K562 (cell line): ENCODE results near the gene AVPR1B.

Experiments used
- SMARCC2 ChIP-seq: fragments of 450-650 bp; IDR thresholded peaks from 2 replicates; pipeline ENCODE4 v1.6.1; 2017; ENCODE audit warnings: antibody characterized with exemption, moderate library complexity, mild to moderate bottlenecking, low read depth
- ZNF431 ChIP-seq: sonication (generic); formaldehyde crosslinking; IDR thresholded peaks from 2 replicates; pipeline ENCODE4 v1.8.0; 2022; ENCODE audit warnings: mild to moderate bottlenecking, missing genetic modification reagents
- TF ChIP-seq, protein P1 (sequence below), 3 experiments: IDR thresholded peaks in 2 of 3; conservative IDR thresholded peaks in 1 of 3; 2 replicates each; pipeline ENCODE4 v1.5.1; 2011 to 2012; ENCODE audit warnings: low read length in 3 of 3, mild to moderate bottlenecking in 3 of 3, control low read depth in 2 of 3, improper control_type of control experiment in 1 of 3, inconsistent platforms in 1 of 3, low read depth in 1 of 3, mixed read lengths in 1 of 3, moderate library complexity in 1 of 3; ENCODE audit not compliant: insufficient read depth in 2 of 3

DNA sequence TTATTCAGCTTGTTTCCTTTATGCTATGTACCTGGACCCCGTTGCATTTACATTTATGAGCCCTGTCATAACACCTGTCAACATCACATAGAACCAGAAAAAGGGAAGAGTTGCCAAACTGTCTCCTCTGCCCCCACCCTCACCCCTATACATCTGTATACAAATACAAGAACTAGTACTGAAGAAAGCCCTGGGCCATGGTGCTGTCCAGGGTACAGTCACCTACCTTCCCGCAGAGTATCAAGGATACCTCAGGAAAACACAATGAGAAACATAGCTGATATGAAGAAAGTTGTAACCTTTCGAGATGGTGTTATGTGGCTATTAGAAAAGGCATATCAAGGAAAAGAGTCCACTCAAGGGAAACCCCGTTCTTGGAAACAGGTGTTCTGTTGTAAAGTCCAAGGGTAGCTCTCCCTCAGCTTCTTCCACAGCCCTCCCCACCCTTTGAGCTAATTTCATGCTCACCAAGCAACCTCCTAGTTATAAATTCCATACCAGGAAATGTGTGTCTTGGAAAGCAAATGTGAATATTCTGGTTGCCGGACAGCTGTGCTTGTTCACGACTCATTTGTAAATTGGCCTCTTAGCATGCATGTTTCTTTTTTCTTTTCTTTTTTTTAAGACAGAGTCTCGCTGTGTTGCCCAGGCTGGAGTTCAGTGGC is 16.7 kb upstream of the AVPR1B start:
- TF ChIP-seq SMARCC2 (no peak), ZNF431 (CRISPR knock-in tag) (no peak)
- TF ChIP-seq, protein P1, sequence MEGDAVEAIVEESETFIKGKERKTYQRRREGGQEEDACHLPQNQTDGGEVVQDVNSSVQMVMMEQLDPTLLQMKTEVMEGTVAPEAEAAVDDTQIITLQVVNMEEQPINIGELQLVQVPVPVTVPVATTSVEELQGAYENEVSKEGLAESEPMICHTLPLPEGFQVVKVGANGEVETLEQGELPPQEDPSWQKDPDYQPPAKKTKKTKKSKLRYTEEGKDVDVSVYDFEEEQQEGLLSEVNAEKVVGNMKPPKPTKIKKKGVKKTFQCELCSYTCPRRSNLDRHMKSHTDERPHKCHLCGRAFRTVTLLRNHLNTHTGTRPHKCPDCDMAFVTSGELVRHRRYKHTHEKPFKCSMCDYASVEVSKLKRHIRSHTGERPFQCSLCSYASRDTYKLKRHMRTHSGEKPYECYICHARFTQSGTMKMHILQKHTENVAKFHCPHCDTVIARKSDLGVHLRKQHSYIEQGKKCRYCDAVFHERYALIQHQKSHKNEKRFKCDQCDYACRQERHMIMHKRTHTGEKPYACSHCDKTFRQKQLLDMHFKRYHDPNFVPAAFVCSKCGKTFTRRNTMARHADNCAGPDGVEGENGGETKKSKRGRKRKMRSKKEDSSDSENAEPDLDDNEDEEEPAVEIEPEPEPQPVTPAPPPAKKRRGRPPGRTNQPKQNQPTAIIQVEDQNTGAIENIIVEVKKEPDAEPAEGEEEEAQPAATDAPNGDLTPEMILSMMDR (IDR thresholded peaks at IDR 0.05 in 2 of 3, conservative IDR thresholded peaks at IDR 0.05 in 1 of 3; ENCODE audit: insufficient read depth in 2 of 3, low read depth in 1 of 3, low read length in 3 of 3): no peak
